ENCODE measurements around the gene DPPA4. TPM values are rescaled to one million over a fixed set of nuclear protein-coding genes. Genes with fewer than 3 reads are reported as not detected.

DPPA4 gene
- total RNA-seq, 1 donor from 2014 or later, result not detected

GRCh38 chr3:109284071-109284470, 53.3 kb downstream of the DPPA4 start:
- ATAC-seq (no peak), DNase-seq (no peak)
- Histone ChIP-seq H3K4me3 (no peak overlapping the region), H3K36me3 (no peaks in the 10 kb centered on the region), H3K27ac (no peak overlapping the region), H3K9me3 (no peaks in the 10 kb centered on the region), H3K27me3 (ENCODE audit: low read depth) (no peaks in the 10 kb centered on the region), H3K4me1 (no peaks in the 10 kb centered on the region)
- TF ChIP-seq, protein P1, sequence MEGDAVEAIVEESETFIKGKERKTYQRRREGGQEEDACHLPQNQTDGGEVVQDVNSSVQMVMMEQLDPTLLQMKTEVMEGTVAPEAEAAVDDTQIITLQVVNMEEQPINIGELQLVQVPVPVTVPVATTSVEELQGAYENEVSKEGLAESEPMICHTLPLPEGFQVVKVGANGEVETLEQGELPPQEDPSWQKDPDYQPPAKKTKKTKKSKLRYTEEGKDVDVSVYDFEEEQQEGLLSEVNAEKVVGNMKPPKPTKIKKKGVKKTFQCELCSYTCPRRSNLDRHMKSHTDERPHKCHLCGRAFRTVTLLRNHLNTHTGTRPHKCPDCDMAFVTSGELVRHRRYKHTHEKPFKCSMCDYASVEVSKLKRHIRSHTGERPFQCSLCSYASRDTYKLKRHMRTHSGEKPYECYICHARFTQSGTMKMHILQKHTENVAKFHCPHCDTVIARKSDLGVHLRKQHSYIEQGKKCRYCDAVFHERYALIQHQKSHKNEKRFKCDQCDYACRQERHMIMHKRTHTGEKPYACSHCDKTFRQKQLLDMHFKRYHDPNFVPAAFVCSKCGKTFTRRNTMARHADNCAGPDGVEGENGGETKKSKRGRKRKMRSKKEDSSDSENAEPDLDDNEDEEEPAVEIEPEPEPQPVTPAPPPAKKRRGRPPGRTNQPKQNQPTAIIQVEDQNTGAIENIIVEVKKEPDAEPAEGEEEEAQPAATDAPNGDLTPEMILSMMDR (IDR thresholded peaks at IDR 0.05), result no peak
- intact Hi-C loops (cut with DNase I), result no loop called here

DNA sequence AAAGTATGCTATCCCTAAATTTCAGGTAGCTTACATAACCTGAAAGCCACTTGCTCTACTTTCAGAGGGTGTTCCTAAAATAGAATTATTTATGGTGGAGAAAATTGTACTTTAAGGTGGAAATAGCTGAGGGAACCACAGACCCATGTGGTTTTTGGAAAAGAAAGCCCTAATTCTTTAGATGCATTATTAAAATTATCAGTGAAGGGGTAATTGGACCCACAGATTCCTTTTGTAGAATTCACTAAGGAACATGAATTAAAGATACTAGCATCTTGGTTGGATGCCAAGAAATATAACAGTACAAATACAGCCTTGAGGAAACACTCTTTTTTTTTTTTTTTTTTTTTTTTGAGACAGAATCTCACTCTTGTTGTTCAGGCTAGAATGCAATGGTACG, 58.8 kb downstream of the DPPA4 start:
- no peak for ATAC-seq
- H3K4me3 ChIP-seq, result no peak overlapping the region
- no peaks in the 10 kb centered on the region for H3K36me3 ChIP-seq
- no peak for DNase-seq
- no peaks in the 10 kb centered on the region for H3K27me3 ChIP-seq (ENCODE audit: low read depth)
- TF ChIP-seq, protein P1 (IDR thresholded peaks at IDR 0.05), result no peak
- no peaks in the 10 kb centered on the region for H3K9me3 ChIP-seq
- intact Hi-C loops (cut with DNase I), result no loop called here
- H3K27ac ChIP-seq, result no peak overlapping the region
- no peaks in the 10 kb centered on the region for H3K4me1 ChIP-seq

- Histone ChIP-seq H3K27me3 (ENCODE audit: low read depth) (no peaks in the 10 kb centered on the region), H3K9me3 (no peaks in the 10 kb centered on the region), H3K36me3 (no peaks in the 10 kb centered on the region), H3K4me1 (no peaks in the 10 kb centered on the region), H3K27ac (no peak overlapping the region), H3K4me3 (no peak overlapping the region)
- DNase-seq (no peak), ATAC-seq (no peak)
- intact Hi-C loops (cut with DNase I), result no loop called here
- TF ChIP-seq, protein P1 (IDR thresholded peaks at IDR 0.05), result no peak
Measured at GRCh38 chr3:109278141-109278540, 59.2 kb downstream of the DPPA4 start.

Other genes with a start within 250 kb of the DPPA4 start
- gene MORC1, start 219.4 kb downstream of the DPPA4 start, total RNA-seq, result not detected
- gene C3orf85, start 200.8 kb downstream of the DPPA4 start, total RNA-seq, result not detected
- gene DPPA2, start 21.0 kb downstream of the DPPA4 start, total RNA-seq, result not detected